RWPE1 (cell line): ENCODE data around the gene S1PR2.

Experiments used
- CTCF ChIA-PET: fragments of 350-600 bp; sonication (Branson Sonifier 250); formaldehyde crosslinking; extraction: SDS; loops from one replicate; lab custom pipeline; 2021; lab: Yijun Ruan, JAX
- POLR2A ChIA-PET: fragments of 400-600 bp; formaldehyde crosslinking; extraction: SDS; loops from one replicate; lab custom pipeline; 2020; ENCODE audit warnings: antibody characterized with exemption; ENCODE audit not compliant: low non-redundant PET; lab: Yijun Ruan, JAX
- DNase-seq: peaks from one replicate; pipeline ENCODE4 v3.0.0; 2012; ENCODE audit warnings: low spot score
- H3K27ac ChIP-seq: fragments of 450-650 bp; 2 replicates; pipeline ENCODE4 v1.5.1; 2017
- TF ChIP-seq, protein P1 (sequence below): fragments of 450-650 bp; conservative IDR thresholded peaks from 2 replicates; pipeline ENCODE4 v1.5.1; 2017; ENCODE audit warnings: low read depth, mild to moderate bottlenecking

Gene S1PR2

DNA sequence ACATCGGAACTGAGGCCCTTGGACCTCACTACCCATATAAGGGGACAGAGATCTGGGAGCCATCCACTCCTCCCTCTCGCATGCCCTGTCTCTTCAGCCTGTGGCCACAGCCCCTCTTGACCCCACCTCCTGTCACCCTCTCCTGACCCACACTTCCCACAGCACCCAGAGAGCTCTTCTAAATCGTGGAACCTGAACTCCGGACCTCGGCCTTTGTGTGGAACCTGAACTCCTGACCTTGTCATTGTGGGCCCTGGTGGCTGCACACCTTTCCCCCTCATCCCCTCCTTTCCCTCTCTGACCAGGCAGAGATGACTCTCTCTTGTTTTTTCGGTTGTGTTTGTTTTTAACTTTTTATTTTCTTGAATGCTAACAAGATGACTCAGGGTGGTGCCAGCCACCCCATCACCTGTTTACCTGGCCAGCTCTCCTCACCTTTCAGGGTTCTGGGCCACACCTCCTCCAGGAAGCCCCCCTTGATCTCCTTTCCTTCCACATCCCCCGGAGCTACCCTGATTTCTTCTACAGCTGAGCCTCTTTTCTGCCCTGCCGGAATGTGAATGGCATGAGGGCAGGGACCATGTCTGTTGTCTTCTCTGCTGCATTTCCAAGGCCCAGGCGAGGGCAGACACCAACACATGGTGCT, 26.0 kb upstream of the S1PR2 start:
- TF ChIP-seq, protein P1, sequence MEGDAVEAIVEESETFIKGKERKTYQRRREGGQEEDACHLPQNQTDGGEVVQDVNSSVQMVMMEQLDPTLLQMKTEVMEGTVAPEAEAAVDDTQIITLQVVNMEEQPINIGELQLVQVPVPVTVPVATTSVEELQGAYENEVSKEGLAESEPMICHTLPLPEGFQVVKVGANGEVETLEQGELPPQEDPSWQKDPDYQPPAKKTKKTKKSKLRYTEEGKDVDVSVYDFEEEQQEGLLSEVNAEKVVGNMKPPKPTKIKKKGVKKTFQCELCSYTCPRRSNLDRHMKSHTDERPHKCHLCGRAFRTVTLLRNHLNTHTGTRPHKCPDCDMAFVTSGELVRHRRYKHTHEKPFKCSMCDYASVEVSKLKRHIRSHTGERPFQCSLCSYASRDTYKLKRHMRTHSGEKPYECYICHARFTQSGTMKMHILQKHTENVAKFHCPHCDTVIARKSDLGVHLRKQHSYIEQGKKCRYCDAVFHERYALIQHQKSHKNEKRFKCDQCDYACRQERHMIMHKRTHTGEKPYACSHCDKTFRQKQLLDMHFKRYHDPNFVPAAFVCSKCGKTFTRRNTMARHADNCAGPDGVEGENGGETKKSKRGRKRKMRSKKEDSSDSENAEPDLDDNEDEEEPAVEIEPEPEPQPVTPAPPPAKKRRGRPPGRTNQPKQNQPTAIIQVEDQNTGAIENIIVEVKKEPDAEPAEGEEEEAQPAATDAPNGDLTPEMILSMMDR = no peak
- DNase-seq = no peak
- POLR2A ChIA-PET = interaction anchor here (0.6 kb wide), 1 partner anchor 43 kb away, joined by 5 read pairs; no protein-coding TSS in a partner anchor
- peak overlapping the region; percentile 23 for H3K27ac ChIP-seq
- CTCF ChIA-PET = interaction anchor here (5.0 kb wide), 1 partner anchor 132 kb away, joined by 36 read pairs; no protein-coding TSS in a partner anchor

DNA sequence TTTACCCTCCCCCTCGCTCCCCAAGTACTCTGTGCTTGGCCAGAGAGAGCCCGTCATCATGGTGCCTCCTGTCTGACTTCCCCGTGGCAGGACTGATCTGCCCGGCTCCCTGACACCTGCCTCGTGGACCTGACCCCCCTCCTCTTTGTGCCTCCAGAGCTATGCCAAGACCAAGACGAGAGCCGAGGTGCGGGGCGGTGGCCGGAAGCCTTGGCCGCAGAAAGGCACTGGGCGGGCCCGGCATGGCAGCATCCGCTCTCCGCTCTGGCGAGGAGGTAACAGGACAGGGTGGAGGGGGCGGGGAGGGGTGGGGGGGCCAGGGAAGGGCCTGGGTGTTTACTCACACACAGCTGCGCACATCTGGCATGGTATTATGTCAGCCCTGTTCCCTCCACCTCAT, 25.4 kb upstream of the S1PR2 start:
- ChIA-PET POLR2A (no interaction called here), CTCF (interaction anchor here (5.0 kb wide), 1 partner anchor 132 kb away, joined by 36 read pairs; no protein-coding TSS in a partner anchor)
- DNase-seq = no peak
- peak overlapping the region; percentile 23 for H3K27ac ChIP-seq
- TF ChIP-seq, protein P1 = no peak

DNA sequence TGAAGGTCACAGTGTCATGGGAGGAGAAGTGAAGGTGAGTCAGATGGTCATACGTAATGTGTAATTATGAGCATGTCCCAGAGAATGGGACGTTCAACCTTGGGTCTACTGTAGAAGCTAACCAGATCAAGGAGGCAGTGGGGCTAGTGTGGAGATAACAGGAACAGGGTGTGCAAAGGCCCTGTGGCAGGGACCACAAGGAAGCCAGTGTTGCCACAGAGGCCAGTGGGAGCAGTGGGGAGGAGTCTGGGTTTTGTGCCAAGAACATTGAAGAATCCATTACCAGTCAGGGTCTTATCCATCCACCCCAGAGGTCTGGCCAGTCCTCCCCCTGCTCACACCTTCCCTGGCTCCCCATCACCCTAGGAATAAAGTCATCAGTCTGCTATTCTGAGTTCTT, 24.2 kb upstream of the S1PR2 start:
- ChIA-PET CTCF (interaction anchor here (0.7 kb wide), 1 partner anchor 148 kb away, joined by 4 read pairs; no protein-coding TSS in a partner anchor), POLR2A (no interaction called here)
- peak overlapping the region; percentile 23; the same call in 1 of the 2 replicates for H3K27ac ChIP-seq
- TF ChIP-seq, protein P1 = no peak
- DNase-seq = no peak

DNA sequence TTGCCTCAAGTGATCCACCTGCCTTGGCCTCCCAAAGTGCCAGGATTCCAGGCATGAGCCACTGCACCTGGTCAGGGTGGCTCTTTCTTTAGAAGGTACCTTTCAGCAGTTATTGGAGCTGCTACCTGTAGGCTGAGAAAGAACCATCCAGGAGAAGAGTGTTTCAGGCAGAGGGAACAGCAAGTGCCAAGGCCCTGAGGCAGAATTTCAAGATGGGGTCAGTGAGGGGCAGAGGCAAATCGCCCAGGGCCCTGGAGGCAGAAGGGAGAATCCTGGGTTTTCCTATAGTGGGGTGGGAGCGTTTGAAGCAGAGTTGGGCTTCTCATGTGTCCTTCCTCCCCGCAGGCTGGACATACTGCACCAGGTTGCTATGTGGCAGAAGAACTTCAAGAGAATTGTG, 23.1 kb upstream of the S1PR2 start:
- POLR2A ChIA-PET = no interaction called here
- no peak overlapping the region for H3K27ac ChIP-seq
- CTCF ChIA-PET = no interaction called here
- DNase-seq = no peak
- TF ChIP-seq, protein P1 = no peak

DNA sequence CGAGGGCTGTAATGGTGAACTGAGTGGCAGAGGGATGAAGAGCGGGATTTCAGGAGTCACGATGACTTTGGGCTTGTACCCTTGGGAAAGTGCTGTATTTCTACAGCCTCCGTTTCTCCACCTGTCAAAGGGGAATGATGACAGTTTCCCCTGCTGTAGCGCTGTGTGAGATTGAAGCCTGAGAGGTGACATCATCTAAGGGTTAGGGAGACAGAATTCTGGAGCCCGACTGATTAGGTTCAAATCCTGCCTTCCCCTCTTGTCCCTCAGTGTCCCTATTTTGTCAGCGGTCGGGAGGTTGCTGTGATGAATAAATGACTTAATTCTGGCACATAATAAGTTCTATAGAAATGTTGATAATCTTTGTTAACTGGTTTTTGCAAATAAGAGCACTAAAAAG, 21.6 kb upstream of the S1PR2 start:
- POLR2A ChIA-PET = interaction anchor here (0.6 kb wide), 1 partner anchor 1326 kb away, joined by 5 read pairs; no protein-coding TSS in a partner anchor
- CTCF ChIA-PET = no interaction called here
- peak overlapping the region; percentile 79 for H3K27ac ChIP-seq
- no peak for DNase-seq
- TF ChIP-seq, protein P1 = no peak

DNA sequence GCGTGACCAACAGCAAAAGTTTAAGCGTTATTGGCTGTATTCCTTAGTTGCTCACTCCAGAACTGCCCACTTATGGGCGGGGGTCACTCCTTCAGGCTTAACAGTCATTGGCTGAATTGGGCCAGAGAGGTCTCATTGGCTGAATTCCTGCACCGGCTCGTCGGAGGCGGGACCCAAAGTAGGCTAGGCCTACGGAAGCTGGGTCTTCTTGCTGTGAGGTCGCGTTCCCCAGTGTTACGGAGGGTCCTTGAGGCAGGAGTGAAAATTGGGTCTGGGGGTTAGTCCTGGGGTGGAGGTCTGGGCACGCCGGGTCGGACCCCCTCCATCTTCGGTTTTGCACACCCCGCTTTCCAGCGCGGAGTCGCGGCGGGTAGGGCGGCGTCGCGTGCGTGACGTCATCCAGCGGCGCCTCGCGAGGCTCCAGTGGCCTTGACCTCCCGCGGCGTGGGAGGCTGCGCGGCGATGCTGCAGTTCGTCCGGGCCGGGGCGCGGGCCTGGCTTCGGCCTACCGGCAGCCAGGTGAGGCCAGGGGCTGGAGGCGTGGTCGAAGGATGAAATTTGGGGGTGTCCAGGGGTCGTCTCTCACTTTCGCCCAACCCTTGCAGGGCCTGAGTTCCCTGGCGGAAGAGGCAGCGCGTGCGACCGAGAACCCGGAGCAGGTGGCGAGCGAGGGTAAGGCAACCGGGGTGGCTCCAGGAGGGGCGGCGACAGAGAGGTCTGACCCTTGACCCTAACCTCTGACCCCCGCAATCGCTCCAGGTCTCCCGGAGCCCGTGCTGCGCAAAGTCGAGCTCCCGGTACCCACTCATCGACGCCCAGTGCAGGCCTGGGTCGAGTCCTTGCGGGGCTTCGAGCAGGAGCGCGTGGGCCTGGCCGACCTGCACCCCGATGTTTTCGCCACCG, 20.9 kb upstream of the S1PR2 start, which contains the start of gene MRPL4:
Gene MRPL4, plus strand, starts transcription at position 423 of the 903 bp plus-strand sequence. Its CDS starts 40 bp downstream, at position 463.
- peak within 1 kb of the TSS; percentile 79 for H3K27ac ChIP-seq
- ChIA-PET POLR2A (interaction anchor here (0.6 kb wide), 1 partner anchor 1326 kb away, joined by 5 read pairs; no protein-coding TSS in a partner anchor), CTCF (interaction anchor here (0.6 kb wide), 1 partner anchor 38 kb away, joined by 4 read pairs; no protein-coding TSS in a partner anchor)
- TF ChIP-seq, protein P1 = no peak
- peak; percentile 98 for DNase-seq
